Measurements from ENCODE around the gene ARMCX6. TPM values are rescaled to one million over a fixed set of nuclear protein-coding genes. Genes with fewer than 3 reads are reported as not detected.
"Not testable (repeated sequence)": the region's sequence is repeated elsewhere in the genome, so short reads cannot be mapped to it uniquely, and the experiment has no call there.

ARMCX6 gene
- 43.4 TPM for total RNA-seq

- DNase-seq (ENCODE audit: low spot score) (peak; percentile 87), ATAC-seq (peak; percentile 96)
- intact Hi-C loops (cut with DNase I) = no loop called here
Observed at GRCh38 chrX:101617211-101618191, at the start of gene ARMCX6. ARMCX6 (minus strand) TSS chrX:101618000; CDS start chrX:101616620, 1,380 bp downstream.

DNA sequence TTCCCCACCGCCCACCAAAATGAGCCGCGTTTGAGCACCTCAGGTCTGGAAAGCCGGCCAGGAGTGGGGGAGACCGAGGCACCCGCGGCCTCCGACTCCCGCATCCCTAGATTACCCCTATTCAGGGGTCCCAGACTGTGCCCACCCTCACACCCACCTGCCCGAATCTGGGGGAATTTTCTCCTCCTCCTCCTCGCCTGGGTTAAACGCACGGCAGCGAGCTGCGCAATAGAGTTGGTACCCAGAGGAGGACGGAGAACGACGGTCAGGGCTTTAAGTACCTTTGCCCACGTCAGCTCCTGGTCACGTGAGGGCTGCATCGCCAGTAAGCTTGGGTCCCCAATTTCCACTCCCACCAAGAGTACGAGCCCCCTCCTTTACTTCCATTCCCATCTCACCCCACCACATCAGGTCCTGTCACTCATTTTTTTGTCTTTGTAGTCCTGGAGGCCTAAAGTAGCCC, 41.8 kb upstream of the ARMCX6 start, which contains the start of gene ARMCX2:
ARMCX2 (minus strand) TSS at position 250 of the 463 bp plus-strand sequence. CDS start 2,262 bp downstream, outside the sequence.
- intact Hi-C loops (cut with DNase I) = no loop called here
- DNase-seq (ENCODE audit: low spot score) (peak; percentile 80), ATAC-seq (peak; percentile 95)

DNA sequence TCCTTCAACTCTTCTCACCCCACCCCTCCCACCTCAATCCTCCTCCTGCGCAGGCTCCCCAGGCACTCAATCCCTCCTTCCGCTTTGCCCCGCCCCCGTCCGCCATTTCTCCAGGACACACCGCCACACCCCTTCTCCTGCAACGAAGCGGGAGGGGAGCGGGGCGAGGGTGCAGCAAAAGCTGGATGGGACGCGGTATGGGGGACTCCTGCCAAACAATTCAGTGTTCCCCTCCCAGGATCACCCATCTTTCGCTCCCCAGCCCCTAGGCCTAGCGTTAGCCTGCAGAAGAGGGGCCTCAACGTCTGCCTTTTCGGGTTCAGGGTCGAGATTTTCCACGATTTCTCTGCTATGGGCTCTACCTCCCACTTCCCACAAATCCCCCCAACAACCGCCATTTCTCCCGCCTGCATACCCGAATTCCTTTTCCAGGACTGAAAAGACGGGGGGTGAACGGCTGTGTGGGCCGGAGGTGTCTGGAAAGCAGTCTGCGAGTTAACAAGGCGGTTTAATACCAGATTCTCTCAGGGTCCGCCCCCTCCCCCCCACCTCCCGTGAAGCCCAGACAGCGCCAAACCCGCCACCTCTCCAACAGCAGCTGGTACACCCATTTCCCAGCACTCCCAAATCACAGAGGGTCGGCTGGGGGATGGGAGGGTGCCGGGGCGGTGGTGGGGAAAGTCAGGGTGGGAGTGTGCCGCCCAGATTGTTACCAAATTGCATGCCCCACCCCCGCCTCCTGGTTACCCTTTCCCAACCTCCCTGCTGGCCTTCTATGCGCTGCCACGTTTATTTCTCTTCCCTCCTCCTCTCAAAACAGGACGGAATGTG, 41.1 kb upstream of the ARMCX6 start:
- peak; percentile 86 for ATAC-seq
- DNase-seq (ENCODE audit: low spot score) = peak; percentile 87
- intact Hi-C loops (cut with DNase I) = no loop called here

GRCh38 chrX:101657495-101657894, 39.7 kb upstream of the ARMCX6 start:
- no peak for DNase-seq (ENCODE audit: low spot score)
- ATAC-seq = no peak
- intact Hi-C loops (cut with DNase I) = no loop called here

- DNase-seq (ENCODE audit: low spot score) = no peak
- intact Hi-C loops (cut with DNase I) = no loop called here
- no peak for ATAC-seq
Observed at GRCh38 chrX:101656817-101657216, 39.0 kb upstream of the ARMCX6 start.

DNA sequence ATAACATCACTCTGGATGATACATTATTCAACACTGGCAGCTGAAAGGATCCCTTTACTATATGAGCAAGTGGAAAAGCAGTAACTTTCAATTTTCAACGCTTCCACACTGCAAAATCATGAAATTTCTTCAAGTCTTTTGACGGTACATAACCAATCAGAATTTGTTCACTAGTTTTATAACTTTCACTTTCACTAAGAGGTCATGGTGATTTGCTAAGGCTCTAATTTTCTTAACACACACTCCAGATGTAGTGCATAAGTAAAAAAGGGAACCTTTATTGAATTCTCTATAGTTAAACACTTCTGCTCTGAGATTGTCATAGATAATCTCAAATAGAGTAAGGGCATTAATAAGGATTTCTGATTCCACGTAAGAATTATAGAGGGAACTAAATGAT, 37.7 kb upstream of the ARMCX6 start:
- ATAC-seq = no peak
- intact Hi-C loops (cut with DNase I) = no loop called here
- DNase-seq (ENCODE audit: low spot score) = no peak

- intact Hi-C loops (cut with DNase I); DNase-seq (ENCODE audit: low spot score); ATAC-seq: not testable (repeated sequence)
Observed at GRCh38 chrX:101647716-101648115, 29.9 kb upstream of the ARMCX6 start.

- DNase-seq (ENCODE audit: low spot score) (no peak), ATAC-seq (no peak)
- intact Hi-C loops (cut with DNase I) = no loop called here
Observed at GRCh38 chrX:101642093-101642492, 24.3 kb upstream of the ARMCX6 start.

DNA sequence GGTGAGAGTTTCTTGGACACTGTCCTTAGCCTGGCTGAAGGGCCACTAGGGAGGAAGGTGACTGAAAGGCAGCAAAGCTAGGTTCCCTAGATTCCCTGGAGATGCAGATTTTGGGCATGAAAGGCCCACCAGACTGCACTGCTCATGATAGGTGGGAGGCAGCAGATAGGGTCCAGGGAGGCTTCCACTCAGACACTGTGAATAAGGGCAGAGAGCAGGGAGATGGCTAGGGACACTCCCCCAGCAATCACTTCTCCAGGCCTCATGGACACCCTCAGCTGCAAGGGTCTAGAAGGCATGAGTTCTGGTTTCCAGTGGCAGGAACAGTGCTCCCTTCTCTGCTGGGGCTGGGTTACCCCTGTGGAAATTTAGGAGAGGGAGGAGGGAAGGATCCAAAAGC, 21.8 kb upstream of the ARMCX6 start:
- DNase-seq (ENCODE audit: low spot score) (no peak), ATAC-seq (no peak)
- intact Hi-C loops (cut with DNase I) = no loop called here

DNA sequence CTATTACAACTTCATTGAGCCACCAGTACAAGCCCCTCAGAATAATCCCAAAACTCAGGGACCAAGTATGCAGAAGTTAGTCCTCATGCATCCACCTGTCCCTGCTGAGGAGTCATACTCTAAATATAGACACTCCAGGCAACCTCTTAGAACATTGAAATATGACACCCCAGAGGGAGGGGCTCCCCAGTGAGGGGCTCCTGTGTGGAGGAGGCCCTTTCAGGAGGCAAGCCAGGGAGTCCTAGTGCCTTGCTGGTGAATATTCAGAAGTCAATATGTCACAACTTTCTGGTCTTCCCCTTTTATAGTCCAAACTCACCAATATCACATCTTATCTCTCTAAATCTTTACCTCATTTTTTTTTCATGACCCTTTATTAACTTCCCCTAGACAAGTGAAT, 1.6 kb upstream of the ARMCX6 start:
- no peak for ATAC-seq
- no peak for DNase-seq (ENCODE audit: low spot score)
- intact Hi-C loops (cut with DNase I) = no loop called here

- intact Hi-C loops (cut with DNase I) = no loop called here
- no peak for DNase-seq (ENCODE audit: low spot score)
- ATAC-seq = no peak
Observed at GRCh38 chrX:101605728-101606127, 12.1 kb downstream of the ARMCX6 start.

DNA sequence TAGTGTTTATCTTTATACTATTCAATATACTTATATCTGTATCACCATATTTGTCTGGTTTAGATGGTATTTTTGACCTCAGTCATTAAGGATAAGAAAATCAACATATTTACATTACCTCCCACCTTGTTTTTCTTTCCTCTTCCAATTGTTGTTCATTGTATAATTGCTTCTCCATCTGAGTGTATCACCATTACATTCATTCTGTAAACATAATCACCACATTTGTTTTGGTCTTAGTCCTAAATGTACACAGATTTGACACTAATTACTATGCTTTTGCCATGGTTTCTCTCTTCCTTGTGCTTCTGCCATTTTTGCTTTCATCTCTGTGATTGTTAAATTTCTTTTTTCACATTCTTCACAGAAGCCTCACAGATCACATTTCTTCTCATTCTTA, 12.7 kb downstream of the ARMCX6 start:
- DNase-seq (ENCODE audit: low spot score) (no peak), ATAC-seq (no peak)
- intact Hi-C loops (cut with DNase I) = no loop called here

DNA sequence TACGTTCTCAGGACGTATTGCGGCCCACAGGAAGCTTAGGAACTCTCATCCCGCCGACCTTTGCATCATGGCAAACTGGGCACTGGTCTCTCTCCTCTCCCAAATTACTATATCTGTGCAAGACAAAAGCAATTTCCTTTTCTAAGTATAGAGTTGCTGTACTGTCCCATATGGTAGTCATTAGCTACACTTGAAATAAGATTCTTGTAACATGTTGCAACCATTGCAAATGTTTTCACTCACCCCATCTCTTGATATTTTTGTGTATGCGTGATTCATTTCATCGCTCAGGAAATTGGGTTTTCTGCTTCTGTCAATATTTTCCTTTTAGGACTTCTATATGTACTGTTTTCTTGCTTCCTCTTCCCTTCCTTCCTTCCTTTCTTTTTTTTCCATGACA, 15.7 kb downstream of the ARMCX6 start:
- ATAC-seq = no peak
- no peak for DNase-seq (ENCODE audit: low spot score)
- intact Hi-C loops (cut with DNase I) = no loop called here

- DNase-seq (ENCODE audit: low spot score); intact Hi-C loops (cut with DNase I): not testable (repeated sequence)
- peak; percentile 33 for ATAC-seq
Observed at GRCh38 chrX:101599592-101599991, 18.2 kb downstream of the ARMCX6 start.

- ATAC-seq = peak; percentile 75
- intact Hi-C loops (cut with DNase I) = no loop called here
- no peak for DNase-seq (ENCODE audit: low spot score)
Observed at GRCh38 chrX:101595739-101596419, 21.9 kb downstream of the ARMCX6 start.
